Measurements from ENCODE around the gene NPC1. TPM values are rescaled to one million over a fixed set of nuclear protein-coding genes. Genes with fewer than 3 reads are reported as not detected.

Gene NPC1
- total and polyA plus RNA-seq, 2 of the 8 experiments (the other 6 are each of a cell fraction or from before 2014, with no cell fraction given) = 34.1 to 39.5 TPM

- TF ChIP-seq USF2 (IDR thresholded peaks at IDR 0.05; ENCODE audit: low read length) = no peak
Measured at GRCh38 chr18:23612434-23613090, 26.3 kb upstream of the NPC1 start (continued).

Measured in H1 (cell line).